HepG2 (cell line): Measurements from ENCODE around the gene GRP.

Source experiments
- ELF1 ChIP-seq: sonication (generic); formaldehyde crosslinking; IDR thresholded peaks from 2 replicates; pipeline ENCODE4 v1.4.0; 2020; ENCODE audit warnings: missing genetic modification reagents
- EZH2 ChIP-seq: conservative IDR thresholded peaks from 2 replicates; pipeline ENCODE4 v1.6.1; 2012; ENCODE audit warnings: mild to moderate bottlenecking, low read depth, low read length, moderate library complexity
- POLR2A ChIP-seq, 2 experiments: IDR thresholded peaks; 2 replicates each; pipeline ENCODE4 v1.6.1; 2011; ENCODE audit warnings: low read depth in 2 of 2, low read length in 2 of 2, mild to moderate bottlenecking in 1 of 2, moderate library complexity in 1 of 2; ENCODE audit not compliant: insufficient read depth in 1 of 2
- POLR2G ChIP-seq: fragments of 200-400 bp; formaldehyde crosslinking; IDR thresholded peaks from 2 replicates; pipeline ENCODE4 v1.6.1; 2018; ENCODE audit warnings: mild to moderate bottlenecking, low read depth, low read length, moderate library complexity
- TAF1 ChIP-seq: sonication (generic); formaldehyde crosslinking; IDR thresholded peaks from 2 replicates; pipeline ENCODE4 v1.4.0; 2020; ENCODE audit warnings: missing genetic modification reagents
- ZNF329 ChIP-seq: sonication (generic); formaldehyde crosslinking; IDR thresholded peaks from 2 replicates; pipeline ENCODE4 v1.9.0; 2021; ENCODE audit warnings: low read depth, mild to moderate bottlenecking, missing genetic modification reagents
- ZNF564 ChIP-seq: sonication (generic); formaldehyde crosslinking; IDR thresholded peaks from 2 replicates; pipeline ENCODE4 v1.8.1; 2023; ENCODE audit warnings: mild to moderate bottlenecking, missing genetic modification reagents
- TF ChIP-seq, protein P1 (sequence below): sonication (generic); formaldehyde crosslinking; IDR thresholded peaks from 2 replicates; pipeline ENCODE4 v1.9.0; 2021; ENCODE audit warnings: missing genetic modification reagents, borderline replicate concordance
- TF ChIP-seq, protein P2 (sequence below): sonication (generic); formaldehyde crosslinking; IDR thresholded peaks from 2 replicates; pipeline ENCODE4 v1.8.0; 2022; ENCODE audit warnings: mild to moderate bottlenecking, missing genetic modification reagents
- TF ChIP-seq, protein P3 (sequence below): sonication (generic); formaldehyde crosslinking; IDR thresholded peaks from 2 replicates; pipeline ENCODE4 v1.4.0; 2020; ENCODE audit warnings: missing genetic modification reagents

DNA sequence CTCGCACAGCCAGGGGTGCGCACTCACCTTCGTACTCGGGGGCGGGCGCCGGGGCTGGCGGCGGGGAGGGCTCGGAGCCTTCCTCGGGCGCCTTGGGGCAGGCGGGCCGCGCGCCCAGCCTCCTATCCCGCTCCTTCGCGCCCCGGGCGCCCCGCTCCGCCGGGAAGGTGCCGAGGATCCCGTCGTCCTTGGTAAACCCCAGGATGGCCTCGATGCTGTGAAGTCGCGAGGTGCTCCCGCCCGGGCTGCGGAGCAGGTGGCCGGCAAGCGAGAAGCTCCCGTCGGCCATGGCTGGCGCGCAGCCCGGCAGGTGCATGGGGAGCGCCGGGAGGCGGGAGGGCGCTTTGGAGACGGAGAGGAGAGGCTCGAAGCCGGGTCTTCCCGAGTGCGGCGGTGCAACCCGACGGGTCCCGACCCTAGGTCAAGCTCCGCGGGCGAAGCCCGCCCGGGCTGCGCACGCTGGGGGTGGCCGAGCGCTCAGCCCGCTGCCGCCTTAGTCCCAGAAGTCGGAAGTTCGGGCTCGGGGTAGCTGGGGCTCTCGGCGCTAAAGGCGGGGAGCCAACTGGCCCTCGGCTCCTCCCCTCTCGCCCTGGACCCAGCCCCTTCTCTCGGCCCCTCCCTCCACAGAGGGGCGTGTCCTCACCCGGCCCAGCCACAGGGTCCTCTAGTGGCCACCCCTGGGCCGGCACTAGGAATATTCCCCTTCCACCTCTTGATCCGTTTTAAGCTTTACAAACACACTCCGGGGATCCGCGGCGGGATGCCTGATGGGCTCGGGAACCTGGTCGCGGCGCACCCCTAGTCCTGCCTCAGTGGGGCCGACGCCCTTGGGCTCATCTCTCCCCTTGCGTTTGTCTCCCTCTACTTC is 53.2 kb downstream of the GRP start, which contains the start of gene RAX:
- TF ChIP-seq, protein P1, sequence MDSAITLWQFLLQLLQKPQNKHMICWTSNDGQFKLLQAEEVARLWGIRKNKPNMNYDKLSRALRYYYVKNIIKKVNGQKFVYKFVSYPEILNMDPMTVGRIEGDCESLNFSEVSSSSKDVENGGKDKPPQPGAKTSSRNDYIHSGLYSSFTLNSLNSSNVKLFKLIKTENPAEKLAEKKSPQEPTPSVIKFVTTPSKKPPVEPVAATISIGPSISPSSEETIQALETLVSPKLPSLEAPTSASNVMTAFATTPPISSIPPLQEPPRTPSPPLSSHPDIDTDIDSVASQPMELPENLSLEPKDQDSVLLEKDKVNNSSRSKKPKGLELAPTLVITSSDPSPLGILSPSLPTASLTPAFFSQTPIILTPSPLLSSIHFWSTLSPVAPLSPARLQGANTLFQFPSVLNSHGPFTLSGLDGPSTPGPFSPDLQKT (CRISPR knock-in tag): no peak
- no peak for TF ChIP-seq POLR2A (IDR thresholded peaks at IDR 0.05; ENCODE audit: insufficient read depth in 1 of 2, low read depth in 2 of 2, low read length in 2 of 2)
- TF ChIP-seq ZNF329 (CRISPR knock-in tag): no peak
- no peak for TF ChIP-seq ELF1 (CRISPR knock-in tag)
- TF ChIP-seq, protein P2, sequence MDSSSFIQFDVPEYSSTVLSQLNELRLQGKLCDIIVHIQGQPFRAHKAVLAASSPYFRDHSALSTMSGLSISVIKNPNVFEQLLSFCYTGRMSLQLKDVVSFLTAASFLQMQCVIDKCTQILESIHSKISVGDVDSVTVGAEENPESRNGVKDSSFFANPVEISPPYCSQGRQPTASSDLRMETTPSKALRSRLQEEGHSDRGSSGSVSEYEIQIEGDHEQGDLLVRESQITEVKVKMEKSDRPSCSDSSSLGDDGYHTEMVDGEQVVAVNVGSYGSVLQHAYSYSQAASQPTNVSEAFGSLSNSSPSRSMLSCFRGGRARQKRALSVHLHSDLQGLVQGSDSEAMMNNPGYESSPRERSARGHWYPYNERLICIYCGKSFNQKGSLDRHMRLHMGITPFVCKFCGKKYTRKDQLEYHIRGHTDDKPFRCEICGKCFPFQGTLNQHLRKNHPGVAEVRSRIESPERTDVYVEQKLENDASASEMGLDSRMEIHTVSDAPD (CRISPR knock-in tag): no peak
- no peak for TF ChIP-seq TAF1
- TF ChIP-seq, protein P3, sequence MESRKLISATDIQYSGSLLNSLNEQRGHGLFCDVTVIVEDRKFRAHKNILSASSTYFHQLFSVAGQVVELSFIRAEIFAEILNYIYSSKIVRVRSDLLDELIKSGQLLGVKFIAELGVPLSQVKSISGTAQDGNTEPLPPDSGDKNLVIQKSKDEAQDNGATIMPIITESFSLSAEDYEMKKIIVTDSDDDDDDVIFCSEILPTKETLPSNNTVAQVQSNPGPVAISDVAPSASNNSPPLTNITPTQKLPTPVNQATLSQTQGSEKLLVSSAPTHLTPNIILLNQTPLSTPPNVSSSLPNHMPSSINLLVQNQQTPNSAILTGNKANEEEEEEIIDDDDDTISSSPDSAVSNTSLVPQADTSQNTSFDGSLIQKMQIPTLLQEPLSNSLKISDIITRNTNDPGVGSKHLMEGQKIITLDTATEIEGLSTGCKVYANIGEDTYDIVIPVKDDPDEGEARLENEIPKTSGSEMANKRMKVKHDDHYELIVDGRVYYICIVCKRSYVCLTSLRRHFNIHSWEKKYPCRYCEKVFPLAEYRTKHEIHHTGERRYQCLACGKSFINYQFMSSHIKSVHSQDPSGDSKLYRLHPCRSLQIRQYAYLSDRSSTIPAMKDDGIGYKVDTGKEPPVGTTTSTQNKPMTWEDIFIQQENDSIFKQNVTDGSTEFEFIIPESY (CRISPR knock-in tag): no peak
- TF ChIP-seq POLR2G: no peak
- TF ChIP-seq EZH2: no peak
- no peak for TF ChIP-seq ZNF564 (CRISPR knock-in tag)
